ENCODE measurements around the gene ZNF638.

ZNF638 gene

GRCh38 chr2:71465961-71466300, 134.3 kb downstream of the ZNF638 start:
- peaks cover 15% of the 10 kb centered on the region for H3K4me1 ChIP-seq (ENCODE audit: insufficient read depth, low read length)
- no peaks in the 10 kb centered on the region for H3K27me3 ChIP-seq (ENCODE audit: control insufficient read depth in 1 of 2, insufficient read depth in 2 of 2, low read length in 2 of 2)
- H3K36me3 ChIP-seq (ENCODE audit: insufficient read depth, low read length), result no peaks in the 10 kb centered on the region
- no peak overlapping the region for H3K27ac ChIP-seq (ENCODE audit: low read depth, low read length)
- no peak overlapping the region for H3K9ac ChIP-seq (ENCODE audit: low read length)
- H3K4me3 ChIP-seq (ENCODE audit: low read depth in 1 of 2, low read length in 2 of 2), result peak overlapping the region; percentile 83 to 85
- H3K9me3 ChIP-seq (ENCODE audit: low read length), result no peaks in the 10 kb centered on the region

DNA sequence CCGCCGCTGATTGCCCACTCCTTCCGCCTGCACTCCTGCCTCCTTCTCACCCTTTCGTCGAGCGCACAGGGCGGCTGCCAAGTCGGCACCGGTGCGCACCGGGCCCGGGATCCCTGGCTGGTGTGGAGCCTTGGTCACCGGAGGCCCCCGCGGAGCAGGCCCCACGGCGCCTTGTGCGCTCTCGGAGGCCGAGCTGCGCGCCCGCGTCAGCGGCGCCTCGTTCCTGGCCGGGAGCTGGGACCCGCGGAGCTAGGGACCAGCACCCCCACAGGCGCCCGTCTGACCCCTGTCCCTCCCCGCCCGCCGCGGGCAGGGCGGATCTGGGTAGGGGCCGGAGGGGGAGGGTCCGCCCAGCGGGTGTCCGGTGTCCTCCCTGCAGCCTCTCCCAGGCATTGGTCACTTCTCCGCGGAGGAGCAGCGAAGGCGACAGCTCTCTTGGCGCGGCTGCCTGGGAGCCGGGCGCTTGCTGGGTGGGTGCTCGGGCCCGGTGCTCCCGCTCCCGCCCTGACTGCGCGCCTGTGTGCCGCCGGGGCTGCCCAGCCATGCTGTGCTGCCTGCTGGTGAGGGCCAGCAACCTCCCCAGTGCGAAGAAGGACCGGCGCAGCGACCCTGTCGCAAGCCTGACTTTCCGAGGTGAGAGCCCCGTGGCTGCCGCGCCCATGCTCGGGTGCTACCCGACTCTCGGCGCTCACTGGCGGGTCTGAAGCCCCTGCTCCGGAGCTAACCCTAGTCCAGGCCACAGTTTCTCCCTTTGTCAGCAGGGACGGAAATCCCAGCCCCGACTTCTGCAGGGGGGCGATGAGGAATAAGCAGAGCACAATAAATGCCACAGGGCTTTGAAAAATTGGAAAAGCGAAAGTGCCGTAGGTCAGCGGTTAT, 135.0 kb downstream of the ZNF638 start:
- H3K9ac ChIP-seq (ENCODE audit: low read length), result no peak overlapping the region
- no peaks in the 10 kb centered on the region for H3K36me3 ChIP-seq (ENCODE audit: insufficient read depth, low read length)
- H3K4me1 ChIP-seq (ENCODE audit: insufficient read depth, low read length), result peaks cover 15% of the 10 kb centered on the region
- peak overlapping the region; percentile 83 to 85 for H3K4me3 ChIP-seq (ENCODE audit: low read depth in 1 of 2, low read length in 2 of 2)
- no peaks in the 10 kb centered on the region for H3K9me3 ChIP-seq (ENCODE audit: low read length)
- no peaks in the 10 kb centered on the region for H3K27me3 ChIP-seq (ENCODE audit: control insufficient read depth in 1 of 2, insufficient read depth in 2 of 2, low read length in 2 of 2)
- H3K27ac ChIP-seq (ENCODE audit: low read depth, low read length), result peak overlapping the region; percentile 45

GRCh38 chr2:71467180-71467815, 135.7 kb downstream of the ZNF638 start:
- Histone ChIP-seq H3K36me3 (ENCODE audit: insufficient read depth, low read length) (no peaks in the 10 kb centered on the region), H3K9ac (ENCODE audit: low read length) (no peak overlapping the region), H3K4me1 (ENCODE audit: insufficient read depth, low read length) (peaks cover 15% of the 10 kb centered on the region), H3K27ac (ENCODE audit: low read depth, low read length) (no peak overlapping the region), H3K4me3 (ENCODE audit: low read depth in 1 of 2, low read length in 2 of 2) (peak overlapping the region; percentile 83 to 85), H3K27me3 (ENCODE audit: control insufficient read depth in 1 of 2, insufficient read depth in 2 of 2, low read length in 2 of 2) (no peaks in the 10 kb centered on the region), H3K9me3 (ENCODE audit: low read length) (no peaks in the 10 kb centered on the region)

DNA sequence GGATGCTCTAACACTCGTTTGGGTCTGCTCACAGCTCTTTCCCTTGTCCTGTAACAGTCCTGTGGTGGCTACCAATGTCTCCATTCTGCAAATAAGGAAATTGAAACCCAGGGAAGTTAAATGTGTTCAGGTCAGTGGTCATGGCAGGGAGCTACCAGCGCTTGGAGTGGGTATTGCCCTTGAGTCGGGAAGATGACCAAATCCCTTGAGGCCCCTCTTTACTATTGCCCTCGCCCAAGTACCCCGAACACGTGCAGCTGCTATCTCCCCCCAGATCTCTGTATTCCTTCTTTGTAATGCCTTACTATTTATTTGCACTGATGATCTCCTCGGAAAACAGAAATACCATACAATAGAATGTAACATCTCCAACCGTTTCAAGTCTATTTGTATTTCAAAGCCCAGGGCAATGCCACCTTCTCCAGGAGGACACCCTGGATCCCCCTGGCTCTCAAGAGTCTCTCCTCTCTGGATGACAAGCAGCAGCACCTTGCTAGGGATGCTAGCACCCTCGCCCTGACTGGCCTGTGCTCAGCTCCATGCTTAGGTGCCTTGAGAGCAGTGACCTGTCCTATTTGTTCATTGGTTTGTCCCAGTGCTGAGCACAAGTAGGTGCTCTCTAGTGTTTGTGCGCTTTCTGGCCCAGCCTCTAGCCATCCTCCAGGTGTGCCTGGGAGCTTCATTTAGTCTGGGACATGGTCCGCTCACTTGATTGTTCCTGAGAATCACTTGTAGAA, 136.9 kb downstream of the ZNF638 start:
- Histone ChIP-seq H3K9me3 (ENCODE audit: low read length) (no peaks in the 10 kb centered on the region), H3K36me3 (ENCODE audit: insufficient read depth, low read length) (no peaks in the 10 kb centered on the region), H3K27ac (ENCODE audit: low read depth, low read length) (no peak overlapping the region), H3K4me3 (ENCODE audit: low read depth in 1 of 2, low read length in 2 of 2) (no peak overlapping the region), H3K4me1 (ENCODE audit: insufficient read depth, low read length) (peaks cover 9% of the 10 kb centered on the region), H3K27me3 (ENCODE audit: control insufficient read depth in 1 of 2, insufficient read depth in 2 of 2, low read length in 2 of 2) (no peaks in the 10 kb centered on the region), H3K9ac (ENCODE audit: low read length) (no peak overlapping the region)

- Histone ChIP-seq H3K9me3 (ENCODE audit: low read length) (no peaks in the 10 kb centered on the region), H3K4me1 (ENCODE audit: insufficient read depth, low read length) (peaks cover 6% of the 10 kb centered on the region), H3K27me3 (ENCODE audit: control insufficient read depth in 1 of 2, insufficient read depth in 2 of 2, low read length in 2 of 2) (no peaks in the 10 kb centered on the region), H3K9ac (ENCODE audit: low read length) (no peak overlapping the region), H3K4me3 (ENCODE audit: low read depth in 1 of 2, low read length in 2 of 2) (no peak overlapping the region), H3K27ac (ENCODE audit: low read depth, low read length) (no peak overlapping the region), H3K36me3 (ENCODE audit: insufficient read depth, low read length) (no peaks in the 10 kb centered on the region)
These were observed 138.1 kb downstream of the ZNF638 start for GRCh38 chr2:71469403-71470398.

- H3K9me3 ChIP-seq (ENCODE audit: low read length), result no peaks in the 10 kb centered on the region
- no peak overlapping the region for H3K27ac ChIP-seq (ENCODE audit: low read depth, low read length)
- H3K4me1 ChIP-seq (ENCODE audit: insufficient read depth, low read length), result no peaks in the 10 kb centered on the region
- no peaks in the 10 kb centered on the region for H3K27me3 ChIP-seq (ENCODE audit: control insufficient read depth in 1 of 2, insufficient read depth in 2 of 2, low read length in 2 of 2)
- no peak overlapping the region for H3K9ac ChIP-seq (ENCODE audit: low read length)
- H3K4me3 ChIP-seq (ENCODE audit: low read depth in 1 of 2, low read length in 2 of 2), result no peak overlapping the region
- H3K36me3 ChIP-seq (ENCODE audit: insufficient read depth, low read length), result no peaks in the 10 kb centered on the region
These were observed 139.7 kb downstream of the ZNF638 start for GRCh38 chr2:71471276-71471675.

DNA sequence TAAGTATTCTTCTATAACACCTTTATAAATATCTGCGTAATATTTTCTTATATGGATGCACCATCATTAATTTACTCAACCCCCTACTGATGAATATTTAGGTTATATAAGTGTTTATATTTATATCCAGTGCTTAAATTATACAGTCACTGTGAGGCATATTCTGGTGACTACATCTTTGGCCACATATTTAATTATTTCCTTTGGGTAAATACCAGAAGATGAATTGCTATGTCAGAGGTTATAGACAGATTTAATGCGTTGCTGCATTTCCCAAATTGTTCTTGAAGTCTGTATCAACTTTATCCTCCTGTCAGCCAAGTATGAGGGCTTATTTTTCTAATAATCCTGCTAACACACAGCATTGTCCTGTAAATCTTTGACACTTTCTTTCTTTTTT, 140.4 kb downstream of the ZNF638 start:
- H3K9ac ChIP-seq (ENCODE audit: low read length), result no peak overlapping the region
- no peak overlapping the region for H3K4me3 ChIP-seq (ENCODE audit: low read depth in 1 of 2, low read length in 2 of 2)
- H3K27me3 ChIP-seq (ENCODE audit: control insufficient read depth in 1 of 2, insufficient read depth in 2 of 2, low read length in 2 of 2), result no peaks in the 10 kb centered on the region
- no peak overlapping the region for H3K27ac ChIP-seq (ENCODE audit: low read depth, low read length)
- no peaks in the 10 kb centered on the region for H3K9me3 ChIP-seq (ENCODE audit: low read length)
- no peaks in the 10 kb centered on the region for H3K4me1 ChIP-seq (ENCODE audit: insufficient read depth, low read length)
- H3K36me3 ChIP-seq (ENCODE audit: insufficient read depth, low read length), result no peaks in the 10 kb centered on the region

- Histone ChIP-seq H3K9ac (ENCODE audit: low read length) (no peak overlapping the region), H3K36me3 (ENCODE audit: insufficient read depth, low read length) (no peaks in the 10 kb centered on the region), H3K4me3 (ENCODE audit: low read depth in 1 of 2, low read length in 2 of 2) (no peak overlapping the region), H3K27me3 (ENCODE audit: control insufficient read depth in 1 of 2, insufficient read depth in 2 of 2, low read length in 2 of 2) (no peaks in the 10 kb centered on the region), H3K9me3 (ENCODE audit: low read length) (no peaks in the 10 kb centered on the region), H3K4me1 (ENCODE audit: insufficient read depth, low read length) (no peaks in the 10 kb centered on the region), H3K27ac (ENCODE audit: low read depth, low read length) (no peak overlapping the region)
These were observed 141.9 kb downstream of the ZNF638 start for GRCh38 chr2:71473346-71474031.

- no peak overlapping the region for H3K27ac ChIP-seq (ENCODE audit: low read depth, low read length)
- H3K9me3 ChIP-seq (ENCODE audit: low read length), result no peaks in the 10 kb centered on the region
These were observed 142.6 kb downstream of the ZNF638 start for GRCh38 chr2:71474116-71474743.

DNA sequence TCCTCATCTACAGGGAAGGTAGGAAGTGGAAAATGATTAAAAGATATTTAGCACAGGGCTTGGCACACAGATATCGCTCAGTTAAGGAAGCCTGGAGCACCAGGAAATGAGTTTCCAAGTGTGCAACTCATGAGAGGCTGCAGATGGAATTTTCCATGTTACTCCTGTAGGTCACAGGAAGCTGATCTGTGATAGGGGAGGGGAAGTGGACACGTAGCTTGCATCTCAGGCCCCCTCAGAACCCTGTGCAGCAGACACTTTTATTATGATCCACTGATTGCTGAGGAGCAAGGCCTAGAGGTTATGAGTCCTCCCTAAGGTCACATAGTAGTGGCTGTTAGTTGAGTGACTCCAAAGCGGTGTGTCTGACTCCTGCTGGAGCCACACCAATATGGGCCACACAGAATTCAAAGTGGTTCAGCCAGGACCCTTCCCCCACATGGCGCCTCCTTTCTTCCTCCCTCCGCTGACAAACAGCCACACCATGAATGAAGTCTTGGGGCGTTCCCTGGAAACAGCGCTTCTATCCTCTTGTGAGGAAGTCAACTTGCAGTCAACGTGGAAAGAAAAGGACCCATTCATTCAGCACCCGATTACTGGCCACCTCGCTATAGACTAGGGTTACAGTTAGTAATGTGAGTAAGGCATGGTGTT, 143.3 kb downstream of the ZNF638 start:
- H3K9me3 ChIP-seq (ENCODE audit: low read length), result no peaks in the 10 kb centered on the region
- no peak overlapping the region for H3K4me3 ChIP-seq (ENCODE audit: low read depth in 1 of 2, low read length in 2 of 2)
- H3K9ac ChIP-seq (ENCODE audit: low read length), result no peak overlapping the region
- no peak overlapping the region for H3K27ac ChIP-seq (ENCODE audit: low read depth, low read length)
- H3K36me3 ChIP-seq (ENCODE audit: insufficient read depth, low read length), result no peaks in the 10 kb centered on the region
- no peaks in the 10 kb centered on the region for H3K27me3 ChIP-seq (ENCODE audit: control insufficient read depth in 1 of 2, insufficient read depth in 2 of 2, low read length in 2 of 2)
- no peaks in the 10 kb centered on the region for H3K4me1 ChIP-seq (ENCODE audit: insufficient read depth, low read length)

More at GRCh38 chr2:71474116-71474743, 142.6 kb downstream of the ZNF638 start:
- Histone ChIP-seq H3K4me1 (ENCODE audit: insufficient read depth, low read length) (no peaks in the 10 kb centered on the region), H3K9ac (ENCODE audit: low read length) (no peak overlapping the region), H3K36me3 (ENCODE audit: insufficient read depth, low read length) (no peaks in the 10 kb centered on the region), H3K27me3 (ENCODE audit: control insufficient read depth in 1 of 2, insufficient read depth in 2 of 2, low read length in 2 of 2) (no peaks in the 10 kb centered on the region), H3K4me3 (ENCODE audit: low read depth in 1 of 2, low read length in 2 of 2) (no peak overlapping the region)

All from muscle layer of colon (tissue), 2 donors.